Lung (tissue), 12 donors: Measurements from ENCODE around the gene NUP188. TPM values are rescaled to one million over a fixed set of nuclear protein-coding genes. Genes with fewer than 3 reads are reported as not detected.

Experiments
- ATAC-seq: fragments of 200-7000 bp; cut with Tn5 transposase; one replicate; pipeline ENCODE4 v1.9.1; 2020; ENCODE audit warnings: moderate number of reproducible peaks; ENCODE audit not compliant: insufficient read depth, low FRiP score
- DNase-seq, 3 donors: peaks; one replicate each; pipeline ENCODE4 v3.0.0-alpha.2; 2013 to 2017
- H3K27ac ChIP-seq, 2 donors: one replicate each; pipeline ENCODE4 v1.5.1; 2013; ENCODE audit warnings: mild to moderate bottlenecking in 2 of 2, moderate library complexity in 2 of 2, control low read depth in 1 of 2, inconsistent platforms in 1 of 2, low read depth in 1 of 2, low read length in 1 of 2
- H3K27me3 ChIP-seq, 3 donors: one replicate each; pipeline ENCODE4 v1.5.1; 2013; ENCODE audit warnings: low read length in 2 of 3; ENCODE audit not compliant: control insufficient read depth in 3 of 3, insufficient read depth in 3 of 3
- H3K36me3 ChIP-seq, 4 donors: one replicate each; pipeline ENCODE4 v1.5.1; 2013; ENCODE audit warnings: low read length in 4 of 4, mild to moderate bottlenecking in 1 of 4, moderate library complexity in 1 of 4; ENCODE audit not compliant: control insufficient read depth in 4 of 4, insufficient read depth in 4 of 4
- H3K4me1 ChIP-seq, 5 donors: one replicate each; pipeline ENCODE4 v1.5.1; 2013; ENCODE audit warnings: low read length in 5 of 5, mild to moderate bottlenecking in 2 of 5, moderate library complexity in 1 of 5; ENCODE audit not compliant: control insufficient read depth in 5 of 5, insufficient read depth in 5 of 5
- H3K4me3 ChIP-seq: one replicate; pipeline ENCODE4 v1.5.1; 2013; ENCODE audit warnings: mild to moderate bottlenecking, control low read depth, moderate library complexity
- H3K9ac ChIP-seq, 2 donors: one replicate each; pipeline ENCODE4 v1.5.1; 2013; ENCODE audit warnings: low read length in 2 of 2, control low read depth in 1 of 2; ENCODE audit not compliant: insufficient read depth in 1 of 2
- H3K9me3 ChIP-seq, 4 donors: one replicate each; pipeline ENCODE4 v1.5.1; 2013; ENCODE audit warnings: low read length in 3 of 4, mild to moderate bottlenecking in 1 of 4, moderate library complexity in 1 of 4; ENCODE audit not compliant: control insufficient read depth in 4 of 4, insufficient read depth in 3 of 4
- CTCF ChIP-seq: IDR thresholded peaks from 2 replicates; pipeline ENCODE4 v1.5.1; 2012; ENCODE audit warnings: mild to moderate bottlenecking; ENCODE audit errors: control extremely low read depth, extremely low read depth
- WGBS, 2 donors: extraction: QIAGEN DNeasy Blood & Tissue Kit; methylation state at CpG; one replicate each; pipeline ENCODE4 v1.1.7; 2013; 5-methylcytosine and 5-hydroxymethylcytosine counted together
- polyA plus RNA-seq, 2 donors: library from polyadenylated mRNA; stranded (reverse); fragments of 200-250 nt; gene quantifications; one replicate each; pipeline ENCODE4 v1.2.1, GENCODE V29; 2013
- total RNA-seq, 2 donors: library from RNA; depleted of rRNA in 1 of 2; stranded (reverse); fragments of >200 nt in 1 of 2; gene quantifications; one replicate each; pipeline ENCODE4 v1.2.1, GENCODE V29; 2014 to 2021
- donor health status: control.
- donor health status: control.
- donor health status: Bipolar disorder and iron deficiency.
- donor health status: healthy.
- donor health status: DM: yes; HTN: yes; CAD: no.

Gene NUP188
- total and polyA plus RNA-seq, 4 donors = 17.0 to 48.5 (median 32.1) TPM

- TF ChIP-seq CTCF = no peak
- H3K4me1 ChIP-seq = peaks cover 0 to 4% (median 0%) of the 10 kb centered on the region in 5 donors
- no peak overlapping the region for H3K27ac ChIP-seq
- ATAC-seq = no peak
- DNase-seq = no peak
- H3K36me3 ChIP-seq = peaks cover 0 to 1% (median 0%) of the 10 kb centered on the region in 4 donors
- WGBS, 2 donors = 64 to 72% methylated on average over 8 of the region's 8 CpGs
- no peak overlapping the region for H3K9ac ChIP-seq
- H3K9me3 ChIP-seq = no peaks in the 10 kb centered on the region
- no peak overlapping the region for H3K4me3 ChIP-seq
- H3K27me3 ChIP-seq = no peaks in the 10 kb centered on the region
Observed at GRCh38 chr9:129021091-129021490, 73.6 kb downstream of the NUP188 start.

DNA sequence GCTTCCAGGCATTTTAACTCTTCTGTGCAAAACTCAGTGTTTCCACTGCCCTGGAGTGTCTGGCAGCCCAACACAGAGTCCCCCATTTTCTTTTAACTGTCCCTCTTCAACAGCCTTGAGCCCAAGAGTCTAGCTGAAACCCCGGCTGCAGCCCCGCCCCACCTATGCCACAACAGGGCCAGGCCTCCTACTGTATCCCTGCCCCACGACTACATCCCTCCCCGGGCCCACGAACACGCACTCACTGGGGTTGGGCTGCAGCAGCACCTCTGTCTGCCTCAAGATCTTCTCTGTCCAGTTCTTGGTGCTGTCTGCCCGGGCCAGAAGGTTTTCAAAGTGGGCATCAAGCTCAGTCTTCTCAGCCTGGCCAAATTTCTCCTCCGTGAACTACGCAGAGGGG lies 74.5 kb downstream of the NUP188 start:
- no peak for ATAC-seq
- Histone ChIP-seq H3K9ac (no peak overlapping the region), H3K4me1 (peaks cover 0 to 6% (median 2%) of the 10 kb centered on the region in 5 donors), H3K36me3 (peaks cover 0 to 1% (median 0%) of the 10 kb centered on the region in 4 donors), H3K4me3 (no peak overlapping the region), H3K27me3 (no peaks in the 10 kb centered on the region), H3K27ac (no peak overlapping the region), H3K9me3 (no peaks in the 10 kb centered on the region)
- 92 to 94% methylated on average over 9 of the region's 9 CpGs for WGBS, 2 donors
- DNase-seq = no peak
- TF ChIP-seq CTCF = no peak

DNA sequence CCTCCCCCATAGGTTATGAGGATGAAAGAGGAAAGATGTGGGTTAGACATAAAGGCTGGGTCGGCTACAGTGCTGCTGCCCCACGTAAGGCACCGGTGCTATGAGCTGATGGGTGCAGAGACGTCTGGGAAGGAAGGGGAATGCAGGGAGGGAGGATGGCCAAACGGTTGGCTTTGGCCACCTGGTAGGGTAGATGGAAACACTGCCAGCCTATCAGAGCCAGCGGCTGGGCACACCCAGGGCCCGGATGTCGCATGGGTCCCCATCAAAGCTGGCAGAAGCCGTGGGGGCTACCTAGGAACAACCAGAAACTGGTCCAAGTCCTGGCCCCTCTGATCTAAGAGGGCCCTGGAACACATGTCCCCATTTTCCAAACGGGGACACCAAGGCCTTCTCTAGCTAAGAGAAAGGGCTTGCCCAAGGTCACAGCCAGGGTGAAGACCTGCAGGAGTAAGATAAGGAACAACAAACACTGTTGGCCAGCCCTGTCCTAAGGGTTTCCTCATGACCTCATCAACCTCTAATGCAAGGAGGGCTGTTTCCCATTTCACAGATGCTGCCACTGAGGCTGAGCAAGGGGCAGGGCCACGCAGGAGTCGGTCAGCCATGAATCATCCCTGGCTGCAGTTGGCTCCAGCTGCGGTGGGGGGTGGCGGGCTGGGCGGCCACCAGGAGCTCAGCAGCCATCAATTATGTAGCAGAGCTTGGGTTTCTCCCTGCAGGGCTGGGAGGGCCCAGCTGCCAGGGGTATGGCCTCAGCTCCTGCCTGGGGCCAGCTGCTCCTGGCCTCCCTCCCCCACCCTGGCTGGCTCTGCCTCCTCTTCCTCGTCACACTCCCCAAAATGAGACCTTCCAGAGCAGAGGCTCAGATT lies 75.8 kb downstream of the NUP188 start:
- H3K9me3 ChIP-seq = no peaks in the 10 kb centered on the region
- WGBS, 2 donors = 78 to 82% methylated on average over 16 of the region's 16 CpGs
- TF ChIP-seq CTCF = no peak
- H3K4me1 ChIP-seq = peaks cover 0 to 13% (median 5%) of the 10 kb centered on the region in 5 donors
- no peak overlapping the region for H3K4me3 ChIP-seq
- peaks cover 0 to 1% (median 0%) of the 10 kb centered on the region in 4 donors for H3K36me3 ChIP-seq
- H3K9ac ChIP-seq = no peak overlapping the region
- peak in 1 of 3 donors; percentile 18 for DNase-seq
- H3K27ac ChIP-seq = no peak overlapping the region
- ATAC-seq = no peak
- no peaks in the 10 kb centered on the region for H3K27me3 ChIP-seq
